Stromal cell of bone marrow (primary cell): Measurements from ENCODE around the gene DENND1A.

Source experiments
- DNase-seq: peaks from one replicate; pipeline ENCODE4 v3.0.0-alpha.2; 2012; ENCODE audit warnings: low read depth

Gene DENND1A

GRCh38 chr9:123390337-123391135 is 539.4 kb downstream of the DENND1A start:
- no peak for DNase-seq

DNA sequence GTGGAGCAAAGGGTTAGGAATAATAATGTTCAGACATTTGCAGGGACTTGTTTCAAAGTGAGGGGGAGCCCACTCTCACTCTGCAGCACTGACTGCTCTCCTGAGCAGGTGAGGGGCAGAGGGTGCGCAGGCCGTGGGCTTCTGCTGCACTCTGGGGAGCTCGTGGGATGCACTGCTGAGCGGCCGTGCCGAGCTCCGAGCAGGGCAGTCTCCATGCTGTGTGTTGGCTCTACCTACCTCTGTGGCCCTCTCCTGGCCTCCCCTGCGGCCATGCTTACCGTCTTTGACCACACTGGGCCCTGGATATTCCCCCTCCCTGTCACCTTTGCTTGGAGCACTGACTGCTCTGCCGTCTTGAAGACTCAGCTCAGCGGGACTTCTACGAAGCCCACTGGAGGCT is 540.2 kb downstream of the DENND1A start:
- DNase-seq: no peak

DNA sequence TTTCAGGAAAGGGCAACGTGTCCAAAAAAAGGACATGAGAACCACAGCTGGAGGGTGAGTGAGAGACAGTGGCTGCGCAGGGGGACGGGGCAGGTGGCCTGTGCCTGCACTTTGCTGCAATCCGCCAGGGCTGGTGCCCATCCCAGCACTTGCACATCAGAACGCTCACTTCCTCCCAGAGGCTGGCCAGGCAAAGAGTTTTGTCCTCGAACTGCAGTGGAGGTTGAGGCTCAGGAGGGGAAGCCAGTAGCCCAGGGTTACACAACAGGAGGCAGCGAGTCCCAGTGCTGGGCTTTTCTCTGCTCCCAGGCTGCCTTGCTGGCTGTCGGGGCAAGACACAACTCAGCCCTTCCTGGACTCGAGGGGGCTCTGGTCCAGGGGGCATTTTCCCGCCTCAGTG is 540.9 kb downstream of the DENND1A start:
- no peak for DNase-seq

GRCh38 chr9:123387686-123388085 is 542.2 kb downstream of the DENND1A start:
- no peak for DNase-seq

DNA sequence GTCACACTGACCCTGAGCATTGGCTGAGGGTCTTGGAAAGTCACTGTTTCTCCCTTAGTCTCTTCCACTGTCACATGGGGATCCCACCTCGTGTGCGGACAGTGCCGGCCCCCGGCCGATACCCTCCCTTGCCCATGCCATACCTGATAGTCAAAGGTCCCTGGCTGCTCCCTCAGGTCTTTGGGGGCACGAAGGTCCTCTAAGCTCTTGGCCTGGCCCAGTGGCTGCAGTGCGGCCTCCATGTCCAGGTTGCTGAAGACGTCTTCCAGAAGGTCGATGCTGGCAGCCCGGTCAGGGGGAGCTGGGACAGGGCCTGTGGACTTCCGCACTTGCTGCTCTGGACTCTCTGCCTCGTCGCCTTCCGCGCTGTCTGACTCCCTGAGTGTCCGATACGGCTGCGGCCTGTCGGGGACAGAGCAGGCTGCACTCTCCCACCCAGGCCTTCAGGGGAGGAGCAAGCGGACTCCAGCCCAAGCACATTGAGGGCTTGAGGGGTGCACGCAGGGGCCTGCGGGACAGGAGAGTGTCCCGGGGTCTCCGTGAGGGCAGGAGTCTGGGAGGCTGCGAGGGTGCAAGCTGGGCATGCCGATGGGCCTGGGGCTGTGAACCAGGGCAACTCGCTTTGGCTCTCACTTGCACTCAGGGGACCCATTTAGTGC is 546.3 kb downstream of the DENND1A start:
- no peak for DNase-seq

- no peak for DNase-seq
Observed at GRCh38 chr9:123382653-123383511, 547.0 kb downstream of the DENND1A start.

DNA sequence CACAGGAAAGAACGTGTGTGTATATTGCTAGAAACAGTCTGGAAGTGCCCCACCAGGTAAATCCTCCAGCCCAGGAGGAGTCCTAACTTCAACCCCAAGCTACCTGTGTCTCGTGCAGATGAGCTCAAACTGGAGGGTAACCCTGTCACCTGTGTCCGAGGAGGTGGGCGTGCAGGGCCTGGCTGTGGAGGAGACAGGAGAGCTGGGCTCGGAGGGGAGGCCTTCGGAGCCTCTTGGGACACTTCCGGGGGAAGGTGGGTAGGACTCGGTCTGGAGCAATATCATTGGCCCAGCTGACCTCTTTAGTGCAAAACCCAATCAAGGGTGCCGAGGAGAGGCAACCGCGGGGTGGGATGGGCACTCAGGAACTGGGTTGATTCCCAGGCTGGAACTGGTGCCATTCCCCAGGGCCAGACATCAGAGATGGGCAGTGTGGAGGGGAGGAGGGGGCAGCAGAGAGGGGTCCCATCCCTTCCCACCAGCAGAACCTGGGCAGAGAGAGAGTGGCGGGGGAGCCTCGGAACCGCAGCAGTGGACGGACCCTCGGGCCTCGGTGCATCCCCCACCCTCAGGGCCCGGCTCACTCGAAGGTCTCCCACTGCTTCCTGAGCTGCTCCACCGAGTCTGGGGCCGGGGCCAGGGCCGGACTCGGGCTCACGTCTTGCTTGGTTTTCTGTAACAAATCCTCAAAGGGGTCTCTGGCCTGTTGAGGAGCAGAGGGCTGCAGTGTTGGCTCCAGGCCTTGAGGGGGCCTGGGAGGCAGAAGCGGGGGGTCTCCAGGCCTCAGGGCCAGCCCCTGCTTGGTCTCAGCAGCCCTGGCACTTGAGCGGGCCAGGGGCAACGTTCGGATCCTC is 548.8 kb downstream of the DENND1A start:
- no peak for DNase-seq

DNA sequence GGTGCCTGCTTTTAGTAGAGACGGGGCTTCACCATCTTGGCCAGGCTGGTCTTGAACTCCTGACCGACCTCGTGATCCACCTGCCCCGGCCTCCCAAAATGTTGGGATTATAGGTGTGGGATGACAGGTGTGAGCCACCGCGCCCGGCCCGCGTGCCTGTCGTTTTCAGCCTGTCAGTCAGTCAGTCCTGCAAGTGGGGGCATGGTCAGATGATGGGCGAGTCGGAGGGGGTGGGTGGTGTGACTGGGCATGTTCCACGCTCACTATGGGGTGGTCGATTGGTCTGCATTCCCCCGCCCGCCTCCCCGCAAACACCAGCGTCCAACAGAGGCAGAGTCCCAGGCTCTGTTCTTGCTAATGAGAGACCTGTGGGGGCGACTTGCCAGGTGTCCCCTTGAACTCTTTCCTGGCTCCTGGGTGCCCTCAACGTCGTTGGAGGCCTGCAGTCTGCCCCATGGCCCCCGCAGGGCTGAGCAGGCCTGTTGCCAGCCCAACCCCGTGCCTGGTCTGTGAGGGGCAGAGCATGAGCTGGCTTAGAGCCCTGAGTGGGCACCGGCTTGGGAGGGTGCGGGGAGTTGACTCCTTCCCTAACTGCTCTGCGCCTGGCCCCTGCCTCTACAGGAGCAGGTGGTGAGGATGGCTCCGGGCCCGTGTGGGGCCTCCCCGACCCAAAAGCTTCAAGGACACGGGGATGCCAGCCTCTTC is 550.8 kb downstream of the DENND1A start:
- no peak for DNase-seq

- DNase-seq: no peak
Observed at GRCh38 chr9:123378025-123378424, 551.9 kb downstream of the DENND1A start.

DNA sequence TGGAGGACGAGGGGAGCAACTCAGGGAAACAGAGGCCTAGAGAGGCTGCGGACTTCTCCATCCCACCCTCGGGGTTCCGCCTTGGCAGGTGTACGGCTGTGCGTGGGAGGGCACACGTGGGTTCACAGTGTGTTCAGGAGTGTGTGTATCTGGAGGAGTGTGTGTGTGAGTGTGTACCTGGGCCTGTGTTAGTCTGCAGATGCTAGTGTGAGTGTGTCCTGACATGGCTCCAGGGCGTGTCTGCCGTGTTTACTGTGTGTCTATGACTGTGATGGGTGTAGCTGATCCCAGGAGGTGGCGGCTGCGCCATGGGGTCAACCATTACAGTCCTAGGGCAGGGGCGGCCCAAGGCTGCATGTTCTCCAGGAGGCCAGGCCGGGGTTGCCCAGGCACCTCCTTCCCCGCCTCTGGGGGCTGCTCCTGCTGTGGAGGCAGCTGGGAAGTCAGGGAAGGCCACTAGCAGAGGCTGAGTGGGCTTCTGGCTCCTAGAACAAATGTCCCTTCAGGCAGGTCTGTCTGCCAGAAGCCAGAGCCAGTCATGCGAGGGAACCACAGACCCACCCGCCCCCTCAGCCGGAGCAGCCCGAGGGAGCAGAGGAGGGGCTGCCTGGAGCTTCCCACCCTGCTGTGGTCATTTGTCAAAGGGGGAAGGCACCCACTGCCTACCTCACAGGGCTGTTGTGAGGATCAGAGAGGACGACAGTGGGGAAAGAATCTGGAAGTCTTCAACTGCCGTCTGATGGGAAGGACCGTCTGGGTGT is 552.5 kb downstream of the DENND1A start:
- DNase-seq: no peak

- DNase-seq: no peak
Observed at GRCh38 chr9:123376218-123377071, 553.5 kb downstream of the DENND1A start.

GRCh38 chr9:123375469-123376132 is 554.3 kb downstream of the DENND1A start:
- no peak for DNase-seq

DNA sequence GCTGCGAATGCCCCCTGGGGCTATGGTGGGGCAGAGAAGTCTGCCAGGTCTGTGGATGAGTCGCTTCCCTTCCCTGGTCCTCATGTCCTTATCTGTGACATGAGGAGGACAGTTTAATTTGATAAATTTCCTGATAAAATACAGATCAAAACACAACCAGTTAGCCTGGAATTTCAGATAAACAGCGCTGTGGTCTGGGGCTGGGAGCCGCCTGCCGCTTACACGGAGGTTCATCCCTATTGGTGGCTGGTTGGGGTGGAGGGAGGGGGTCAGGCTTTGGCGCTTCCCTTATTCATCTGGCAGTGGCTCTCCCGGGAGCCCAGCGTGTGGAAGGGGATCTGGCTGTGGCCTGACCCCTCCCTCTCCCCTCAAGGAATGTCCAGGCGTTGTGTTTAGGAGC is 556.0 kb downstream of the DENND1A start:
- DNase-seq: no peak

DNA sequence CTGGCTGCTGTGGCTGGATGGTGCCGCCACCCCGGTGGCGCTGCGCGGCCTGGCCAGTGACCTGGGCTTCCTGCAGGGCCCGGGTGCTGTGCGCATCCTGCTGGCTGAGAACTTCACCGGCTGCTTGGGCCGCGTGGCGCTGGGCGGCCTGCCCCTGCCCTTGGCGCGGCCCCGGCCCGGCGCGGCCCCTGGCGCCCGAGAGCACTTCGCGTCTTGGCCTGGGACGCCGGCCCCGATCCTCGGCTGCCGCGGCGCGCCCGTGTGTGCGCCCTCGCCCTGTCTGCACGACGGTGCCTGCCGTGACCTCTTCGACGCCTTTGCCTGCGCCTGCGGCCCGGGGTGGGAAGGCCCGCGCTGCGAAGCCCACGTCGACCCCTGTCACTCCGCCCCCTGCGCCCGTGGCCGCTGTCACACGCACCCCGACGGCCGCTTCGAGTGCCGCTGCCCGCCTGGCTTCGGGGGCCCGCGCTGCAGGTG is 556.4 kb downstream of the DENND1A start:
- no peak for DNase-seq

- no peak for DNase-seq
Observed at GRCh38 chr9:123372766-123373446, 557.0 kb downstream of the DENND1A start.

GRCh38 chr9:123371805-123372590 is 557.9 kb downstream of the DENND1A start:
- no peak for DNase-seq

DNA sequence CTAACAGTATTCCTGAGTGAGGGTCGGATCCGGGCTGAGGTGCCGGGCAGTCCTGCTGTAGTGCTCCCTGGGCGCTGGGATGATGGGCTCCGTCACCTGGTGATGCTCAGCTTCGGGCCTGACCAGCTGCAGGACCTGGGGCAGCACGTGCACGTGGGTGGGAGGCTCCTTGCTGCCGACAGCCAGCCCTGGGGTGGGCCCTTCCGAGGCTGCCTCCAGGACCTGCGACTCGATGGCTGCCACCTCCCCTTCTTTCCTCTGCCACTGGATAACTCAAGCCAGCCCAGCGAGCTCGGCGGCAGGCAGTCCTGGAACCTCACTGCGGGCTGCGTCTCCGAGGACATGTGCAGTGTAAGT is 558.7 kb downstream of the DENND1A start:
- DNase-seq: no peak
